Measurements from ENCODE around the gene MAP3K9. TPM values are rescaled to one million over a fixed set of nuclear protein-coding genes. Genes with fewer than 3 reads are reported as not detected.

Gene MAP3K9
- total and polyA plus RNA-seq, 2 of the 8 experiments (the other 6 are each of a cell fraction or from before 2014, with no cell fraction given) = 9.8 to 24.7 TPM

DNA sequence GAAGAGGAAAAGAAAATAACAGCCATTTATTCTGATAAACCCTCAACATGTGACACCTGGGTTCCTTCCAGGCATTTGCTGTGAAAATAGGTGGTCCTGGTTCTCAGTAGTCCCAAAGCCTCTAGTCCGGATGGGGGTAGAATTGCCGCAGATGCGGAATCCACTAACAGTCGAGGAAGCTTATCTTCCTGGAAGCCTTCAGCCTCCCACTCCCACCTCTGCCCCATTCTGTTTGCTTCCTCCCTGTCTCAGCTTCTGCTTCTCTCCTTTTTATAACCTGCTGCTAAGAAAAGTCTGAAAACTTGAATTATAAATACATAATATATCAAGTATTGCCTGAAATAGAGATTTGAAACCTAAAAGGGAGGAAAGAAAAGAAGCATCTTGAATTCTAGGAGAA, 14.0 kb upstream of the MAP3K9 start (continued):
- TF ChIP-seq, protein P1, sequence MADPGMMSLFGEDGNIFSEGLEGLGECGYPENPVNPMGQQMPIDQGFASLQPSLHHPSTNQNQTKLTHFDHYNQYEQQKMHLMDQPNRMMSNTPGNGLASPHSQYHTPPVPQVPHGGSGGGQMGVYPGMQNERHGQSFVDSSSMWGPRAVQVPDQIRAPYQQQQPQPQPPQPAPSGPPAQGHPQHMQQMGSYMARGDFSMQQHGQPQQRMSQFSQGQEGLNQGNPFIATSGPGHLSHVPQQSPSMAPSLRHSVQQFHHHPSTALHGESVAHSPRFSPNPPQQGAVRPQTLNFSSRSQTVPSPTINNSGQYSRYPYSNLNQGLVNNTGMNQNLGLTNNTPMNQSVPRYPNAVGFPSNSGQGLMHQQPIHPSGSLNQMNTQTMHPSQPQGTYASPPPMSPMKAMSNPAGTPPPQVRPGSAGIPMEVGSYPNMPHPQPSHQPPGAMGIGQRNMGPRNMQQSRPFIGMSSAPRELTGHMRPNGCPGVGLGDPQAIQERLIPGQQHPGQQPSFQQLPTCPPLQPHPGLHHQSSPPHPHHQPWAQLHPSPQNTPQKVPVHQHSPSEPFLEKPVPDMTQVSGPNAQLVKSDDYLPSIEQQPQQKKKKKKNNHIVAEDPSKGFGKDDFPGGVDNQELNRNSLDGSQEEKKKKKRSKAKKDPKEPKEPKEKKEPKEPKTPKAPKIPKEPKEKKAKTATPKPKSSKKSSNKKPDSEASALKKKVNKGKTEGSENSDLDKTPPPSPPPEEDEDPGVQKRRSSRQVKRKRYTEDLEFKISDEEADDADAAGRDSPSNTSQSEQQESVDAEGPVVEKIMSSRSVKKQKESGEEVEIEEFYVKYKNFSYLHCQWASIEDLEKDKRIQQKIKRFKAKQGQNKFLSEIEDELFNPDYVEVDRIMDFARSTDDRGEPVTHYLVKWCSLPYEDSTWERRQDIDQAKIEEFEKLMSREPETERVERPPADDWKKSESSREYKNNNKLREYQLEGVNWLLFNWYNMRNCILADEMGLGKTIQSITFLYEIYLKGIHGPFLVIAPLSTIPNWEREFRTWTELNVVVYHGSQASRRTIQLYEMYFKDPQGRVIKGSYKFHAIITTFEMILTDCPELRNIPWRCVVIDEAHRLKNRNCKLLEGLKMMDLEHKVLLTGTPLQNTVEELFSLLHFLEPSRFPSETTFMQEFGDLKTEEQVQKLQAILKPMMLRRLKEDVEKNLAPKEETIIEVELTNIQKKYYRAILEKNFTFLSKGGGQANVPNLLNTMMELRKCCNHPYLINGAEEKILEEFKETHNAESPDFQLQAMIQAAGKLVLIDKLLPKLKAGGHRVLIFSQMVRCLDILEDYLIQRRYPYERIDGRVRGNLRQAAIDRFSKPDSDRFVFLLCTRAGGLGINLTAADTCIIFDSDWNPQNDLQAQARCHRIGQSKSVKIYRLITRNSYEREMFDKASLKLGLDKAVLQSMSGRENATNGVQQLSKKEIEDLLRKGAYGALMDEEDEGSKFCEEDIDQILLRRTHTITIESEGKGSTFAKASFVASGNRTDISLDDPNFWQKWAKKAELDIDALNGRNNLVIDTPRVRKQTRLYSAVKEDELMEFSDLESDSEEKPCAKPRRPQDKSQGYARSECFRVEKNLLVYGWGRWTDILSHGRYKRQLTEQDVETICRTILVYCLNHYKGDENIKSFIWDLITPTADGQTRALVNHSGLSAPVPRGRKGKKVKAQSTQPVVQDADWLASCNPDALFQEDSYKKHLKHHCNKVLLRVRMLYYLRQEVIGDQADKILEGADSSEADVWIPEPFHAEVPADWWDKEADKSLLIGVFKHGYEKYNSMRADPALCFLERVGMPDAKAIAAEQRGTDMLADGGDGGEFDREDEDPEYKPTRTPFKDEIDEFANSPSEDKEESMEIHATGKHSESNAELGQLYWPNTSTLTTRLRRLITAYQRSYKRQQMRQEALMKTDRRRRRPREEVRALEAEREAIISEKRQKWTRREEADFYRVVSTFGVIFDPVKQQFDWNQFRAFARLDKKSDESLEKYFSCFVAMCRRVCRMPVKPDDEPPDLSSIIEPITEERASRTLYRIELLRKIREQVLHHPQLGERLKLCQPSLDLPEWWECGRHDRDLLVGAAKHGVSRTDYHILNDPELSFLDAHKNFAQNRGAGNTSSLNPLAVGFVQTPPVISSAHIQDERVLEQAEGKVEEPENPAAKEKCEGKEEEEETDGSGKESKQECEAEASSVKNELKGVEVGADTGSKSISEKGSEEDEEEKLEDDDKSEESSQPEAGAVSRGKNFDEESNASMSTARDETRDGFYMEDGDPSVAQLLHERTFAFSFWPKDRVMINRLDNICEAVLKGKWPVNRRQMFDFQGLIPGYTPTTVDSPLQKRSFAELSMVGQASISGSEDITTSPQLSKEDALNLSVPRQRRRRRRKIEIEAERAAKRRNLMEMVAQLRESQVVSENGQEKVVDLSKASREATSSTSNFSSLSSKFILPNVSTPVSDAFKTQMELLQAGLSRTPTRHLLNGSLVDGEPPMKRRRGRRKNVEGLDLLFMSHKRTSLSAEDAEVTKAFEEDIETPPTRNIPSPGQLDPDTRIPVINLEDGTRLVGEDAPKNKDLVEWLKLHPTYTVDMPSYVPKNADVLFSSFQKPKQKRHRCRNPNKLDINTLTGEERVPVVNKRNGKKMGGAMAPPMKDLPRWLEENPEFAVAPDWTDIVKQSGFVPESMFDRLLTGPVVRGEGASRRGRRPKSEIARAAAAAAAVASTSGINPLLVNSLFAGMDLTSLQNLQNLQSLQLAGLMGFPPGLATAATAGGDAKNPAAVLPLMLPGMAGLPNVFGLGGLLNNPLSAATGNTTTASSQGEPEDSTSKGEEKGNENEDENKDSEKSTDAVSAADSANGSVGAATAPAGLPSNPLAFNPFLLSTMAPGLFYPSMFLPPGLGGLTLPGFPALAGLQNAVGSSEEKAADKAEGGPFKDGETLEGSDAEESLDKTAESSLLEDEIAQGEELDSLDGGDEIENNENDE (IDR thresholded peaks at IDR 0.05; ENCODE audit: insufficient replicate concordance, low read length) = no peak
- TF ChIP-seq, protein P2, sequence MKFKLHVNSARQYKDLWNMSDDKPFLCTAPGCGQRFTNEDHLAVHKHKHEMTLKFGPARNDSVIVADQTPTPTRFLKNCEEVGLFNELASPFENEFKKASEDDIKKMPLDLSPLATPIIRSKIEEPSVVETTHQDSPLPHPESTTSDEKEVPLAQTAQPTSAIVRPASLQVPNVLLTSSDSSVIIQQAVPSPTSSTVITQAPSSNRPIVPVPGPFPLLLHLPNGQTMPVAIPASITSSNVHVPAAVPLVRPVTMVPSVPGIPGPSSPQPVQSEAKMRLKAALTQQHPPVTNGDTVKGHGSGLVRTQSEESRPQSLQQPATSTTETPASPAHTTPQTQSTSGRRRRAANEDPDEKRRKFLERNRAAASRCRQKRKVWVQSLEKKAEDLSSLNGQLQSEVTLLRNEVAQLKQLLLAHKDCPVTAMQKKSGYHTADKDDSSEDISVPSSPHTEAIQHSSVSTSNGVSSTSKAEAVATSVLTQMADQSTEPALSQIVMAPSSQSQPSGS (IDR thresholded peaks at IDR 0.05; ENCODE audit: low read length) = no peak
- no peak for TF ChIP-seq TEAD4 (IDR thresholded peaks at IDR 0.05; ENCODE audit: low read depth, low read length)
- TF ChIP-seq, protein P3, sequence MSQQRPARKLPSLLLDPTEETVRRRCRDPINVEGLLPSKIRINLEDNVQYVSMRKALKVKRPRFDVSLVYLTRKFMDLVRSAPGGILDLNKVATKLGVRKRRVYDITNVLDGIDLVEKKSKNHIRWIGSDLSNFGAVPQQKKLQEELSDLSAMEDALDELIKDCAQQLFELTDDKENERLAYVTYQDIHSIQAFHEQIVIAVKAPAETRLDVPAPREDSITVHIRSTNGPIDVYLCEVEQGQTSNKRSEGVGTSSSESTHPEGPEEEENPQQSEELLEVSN (IDR thresholded peaks at IDR 0.05) = no peak
- TF ChIP-seq SRF (IDR thresholded peaks at IDR 0.05; ENCODE audit: low read depth, low read length) = no peak
- TF ChIP-seq TCF12 (IDR thresholded peaks at IDR 0.05; ENCODE audit: low read depth, low read length) = no peak
- TF ChIP-seq SIN3A (conservative IDR thresholded peaks at IDR 0.05 in 1 of 2, IDR thresholded peaks at IDR 0.05 in 1 of 2; ENCODE audit: low read depth in 1 of 2, low read length in 2 of 2) = no peak

Data from H1 (cell line).